SH-SY5Y (cell line): ENCODE results near the gene PDE9A.

Source experiments
- GATA2 ChIP-seq: IDR thresholded peaks from 2 replicates; pipeline ENCODE4 v1.6.1; 2011; ENCODE audit warnings: mild to moderate bottlenecking, low read depth, low read length
- GATA3 ChIP-seq: IDR thresholded peaks from 2 replicates; pipeline ENCODE4 v1.6.1; 2011; ENCODE audit warnings: low read depth, mild to moderate bottlenecking, low read length, moderate library complexity

DNA sequence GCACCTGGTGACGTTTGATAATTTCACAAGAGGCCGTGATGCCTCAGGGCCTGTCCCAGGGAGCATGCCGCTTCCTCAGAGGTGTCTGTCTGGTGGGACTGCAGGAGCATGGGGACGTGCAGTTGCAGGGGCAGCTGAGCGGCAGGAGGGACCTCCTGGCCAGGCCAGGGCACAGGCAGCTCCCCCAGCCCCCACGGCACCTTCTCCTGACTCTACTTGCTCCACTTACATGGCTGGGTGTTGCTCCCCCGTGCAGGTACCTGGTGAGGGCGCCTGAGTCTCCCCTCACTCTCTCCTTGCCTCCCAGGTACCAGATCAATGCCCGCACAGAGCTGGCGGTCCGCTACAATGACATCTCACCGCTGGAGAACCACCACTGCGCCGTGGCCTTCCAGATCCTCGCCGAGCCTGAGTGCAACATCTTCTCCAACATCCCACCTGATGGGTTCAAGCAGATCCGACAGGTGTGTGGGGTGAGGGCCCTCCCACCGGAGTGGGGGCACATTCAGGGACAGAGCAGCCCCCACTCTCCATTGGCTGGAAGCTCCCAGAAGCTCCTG is 108.4 kb downstream of the PDE9A start:
- no peak for TF ChIP-seq GATA3
- no peak for TF ChIP-seq GATA2
